DOHH2 (cell line): ENCODE data around the gene CPXM2.

ENCODE experiments used
- H3F3A ChIP-seq: fragments of 200-600 bp; sonication (generic), shearing (Covaris generic); 2 replicates; pipeline ENCODE4 v1.6.0; 2016; ENCODE audit warnings: antibody characterized with exemption, mild to moderate bottlenecking; ENCODE audit not compliant: control insufficient read depth, insufficient read depth
- H3K27ac ChIP-seq: fragments of 200-600 bp; sonication (generic); 2 replicates; pipeline ENCODE4 v1.5.1; 2014; ENCODE audit warnings: low read depth, mild to moderate bottlenecking, low read length, moderate library complexity
- H3K27me3 ChIP-seq: fragments of 200-600 bp; sonication (generic); 2 replicates; pipeline ENCODE4 v1.6.1; 2014; ENCODE audit warnings: mild to moderate bottlenecking, low read length, mixed read lengths; ENCODE audit not compliant: control insufficient read depth
- H3K36me3 ChIP-seq: fragments of 200-600 bp; sonication (generic); 2 replicates; pipeline ENCODE4 v1.6.1; 2014; ENCODE audit warnings: mild to moderate bottlenecking, low read length, moderate library complexity, mixed read lengths; ENCODE audit not compliant: control insufficient read depth
- H3K4me1 ChIP-seq: fragments of 200-600 bp; sonication (generic); 2 replicates; pipeline ENCODE4 v1.6.1; 2014; ENCODE audit warnings: mild to moderate bottlenecking, low read length, mixed read lengths; ENCODE audit not compliant: control insufficient read depth
- H3K4me2 ChIP-seq: fragments of 200-600 bp; sonication (generic); 2 replicates; pipeline ENCODE4 v1.6.0; 2014; ENCODE audit warnings: mild to moderate bottlenecking, low read length, moderate library complexity
- H3K4me3 ChIP-seq: fragments of 200-600 bp; sonication (generic); 2 replicates; pipeline ENCODE4 v1.5.1; 2014; ENCODE audit warnings: mild to moderate bottlenecking, low read length, mixed read lengths
- H3K79me2 ChIP-seq: fragments of 200-600 bp; sonication (generic); 2 replicates; pipeline ENCODE4 v1.6.1; 2014; ENCODE audit warnings: mild to moderate bottlenecking, low read length, mixed read lengths; ENCODE audit not compliant: control insufficient read depth
- H3K9me2 ChIP-seq: fragments of 200-600 bp; sonication (generic); replicated peaks from 2 replicates; pipeline ENCODE4 v1.6.1; 2014; ENCODE audit warnings: mild to moderate bottlenecking, low read length, mixed read lengths; ENCODE audit not compliant: control insufficient read depth
- H3K9me3 ChIP-seq: fragments of 200-600 bp; sonication (generic); 2 replicates; pipeline ENCODE4 v1.6.1; 2014; ENCODE audit warnings: antibody characterized with exemption, low read length, mixed read lengths; ENCODE audit not compliant: control insufficient read depth, insufficient read depth
- H4K20me1 ChIP-seq: fragments of 200-600 bp; sonication (generic); 2 replicates; pipeline ENCODE4 v1.6.0; 2014; ENCODE audit warnings: low read depth, mild to moderate bottlenecking, antibody characterized with exemption, low read length, moderate library complexity; ENCODE audit not compliant: control insufficient read depth, insufficient read depth
- CTCF ChIP-seq: fragments of 200-600 bp; sonication (generic); IDR thresholded peaks from one replicate; pipeline ENCODE4 v1.5.1; 2014; ENCODE audit warnings: antibody characterized with exemption, mild to moderate bottlenecking, low read depth, low read length; ENCODE audit not compliant: poor library complexity, severe bottlenecking
- EZH2phosphoT487 ChIP-seq: fragments of 200-600 bp; sonication (generic); IDR thresholded peaks from 2 replicates; pipeline ENCODE4 v1.6.1; 2017; ENCODE audit warnings: borderline replicate concordance, mild to moderate bottlenecking, antibody characterized with exemption, low read length, moderate library complexity, mixed read lengths

Gene CPXM2

GRCh38 chr10:123792248-123792978, 99.2 kb downstream of the CPXM2 start:
- Histone ChIP-seq H3K27me3 (no peaks in the 10 kb centered on the region), H3K9me2 (no peaks in the 10 kb centered on the region), H3K27ac (no peak overlapping the region), H3K4me1 (no peaks in the 10 kb centered on the region), H3K79me2 (no peaks in the 10 kb centered on the region), H4K20me1 (no peaks in the 10 kb centered on the region), H3F3A (no peaks in the 10 kb centered on the region), H3K4me3 (no peak overlapping the region), H3K9me3 (no peaks in the 10 kb centered on the region), H3K4me2 (no peak overlapping the region), H3K36me3 (no peaks in the 10 kb centered on the region)
- no peak for TF ChIP-seq EZH2phosphoT487
- no peak for TF ChIP-seq CTCF

GRCh38 chr10:123790132-123790885, 101.3 kb downstream of the CPXM2 start:
- no peak overlapping the region for H3K4me3 ChIP-seq
- no peak overlapping the region for H3K4me2 ChIP-seq
- no peak overlapping the region for H3K27ac ChIP-seq
- no peaks in the 10 kb centered on the region for H3K4me1 ChIP-seq
- no peaks in the 10 kb centered on the region for H4K20me1 ChIP-seq
- H3K36me3 ChIP-seq = no peaks in the 10 kb centered on the region
- H3K9me3 ChIP-seq = no peaks in the 10 kb centered on the region
- H3F3A ChIP-seq = no peaks in the 10 kb centered on the region
- no peaks in the 10 kb centered on the region for H3K27me3 ChIP-seq
- H3K79me2 ChIP-seq = no peaks in the 10 kb centered on the region
- no peaks in the 10 kb centered on the region for H3K9me2 ChIP-seq
- TF ChIP-seq EZH2phosphoT487 = no peak
- no peak for TF ChIP-seq CTCF

GRCh38 chr10:123788981-123789380, 102.6 kb downstream of the CPXM2 start:
- TF ChIP-seq CTCF (no peak), EZH2phosphoT487 (no peak)
- H3F3A ChIP-seq = no peaks in the 10 kb centered on the region
- no peaks in the 10 kb centered on the region for H3K79me2 ChIP-seq
- H3K36me3 ChIP-seq = no peaks in the 10 kb centered on the region
- H3K4me3 ChIP-seq = no peak overlapping the region
- H3K4me2 ChIP-seq = no peak overlapping the region
- no peaks in the 10 kb centered on the region for H3K9me2 ChIP-seq
- H3K4me1 ChIP-seq = no peaks in the 10 kb centered on the region
- peaks cover 3% of the 10 kb centered on the region; the same call in 1 of the 2 replicates for H3K27me3 ChIP-seq
- no peak overlapping the region for H3K27ac ChIP-seq
- no peaks in the 10 kb centered on the region for H4K20me1 ChIP-seq
- H3K9me3 ChIP-seq = no peaks in the 10 kb centered on the region
